ENCODE results near the gene OR6C65.

Gene OR6C65

GRCh38 chr12:55448825-55449224, 48.5 kb downstream of the OR6C65 start:
- DNase-seq = no peak
